ENCODE measurements around the gene MGAT3. TPM values are rescaled to one million over a fixed set of nuclear protein-coding genes. Genes with fewer than 3 reads are reported as not detected.
"Not testable (repeated sequence)": the region's sequence is repeated elsewhere in the genome, so short reads cannot be mapped to it uniquely, and the experiment has no call there.

MGAT3 gene
- total RNA-seq, 1 donor: 1.1 TPM

DNA sequence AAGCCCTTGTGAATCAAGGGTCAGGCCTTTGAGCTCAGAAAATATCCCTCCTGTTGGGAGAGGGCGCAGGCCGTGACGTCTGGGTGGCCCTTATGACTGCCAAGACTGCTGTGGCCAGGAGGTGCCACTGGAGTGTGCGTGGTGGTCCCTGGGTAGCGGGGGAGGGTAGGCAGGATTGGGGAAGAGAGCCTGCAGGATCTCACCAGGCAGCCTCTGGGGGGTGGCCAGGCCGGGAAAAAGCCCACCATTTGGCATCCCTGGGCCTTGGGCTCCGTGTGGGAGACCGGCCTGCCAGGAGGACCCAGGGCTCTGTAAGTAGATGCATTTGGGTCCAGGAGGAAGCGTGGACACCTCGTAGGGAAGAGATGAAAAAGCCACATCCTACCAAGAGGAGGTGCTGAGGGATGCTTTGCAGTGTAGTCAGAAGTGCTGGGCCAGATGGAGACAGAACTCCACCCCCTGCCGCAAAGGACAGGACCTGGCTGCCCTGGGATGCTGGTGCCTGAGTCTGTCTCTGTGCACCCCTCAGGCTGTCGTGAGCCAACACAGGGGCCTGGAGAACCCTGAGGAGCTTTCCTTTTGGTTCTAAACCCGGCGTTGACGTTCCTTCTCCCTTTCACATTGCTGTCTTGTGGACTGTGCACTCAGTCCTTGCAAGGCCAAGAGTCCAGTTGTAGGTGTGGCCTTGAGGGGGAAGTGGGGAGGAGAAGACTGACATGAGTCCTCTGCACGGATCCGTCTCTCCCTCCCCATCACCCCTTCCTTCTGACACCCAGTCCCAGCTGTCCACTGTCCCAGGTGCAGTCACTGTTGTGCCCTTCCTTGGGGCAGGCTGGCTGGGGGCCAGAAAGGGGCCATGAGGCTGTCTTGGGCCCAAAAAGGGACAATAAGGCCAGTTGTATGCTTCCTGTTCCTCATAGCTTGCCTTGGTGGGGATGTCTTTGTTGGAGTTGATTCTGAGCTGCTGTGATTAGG lies 32.6 kb downstream of the MGAT3 start:
- DNase-seq (ENCODE audit: low read depth in 2 of 3, low spot score in 2 of 3): no peak

GRCh38 chr22:39490135-39490798 lies 33.5 kb downstream of the MGAT3 start:
- DNase-seq (ENCODE audit: low read depth in 2 of 3, low spot score in 2 of 3): peak; percentile 32 to 90 (median 70)

GRCh38 chr22:39490966-39491680 lies 34.3 kb downstream of the MGAT3 start:
- no peak for DNase-seq (ENCODE audit: low read depth in 2 of 3, low spot score in 2 of 3)

- DNase-seq (ENCODE audit: low read depth in 2 of 3, low spot score in 2 of 3): no peak
Measured at GRCh38 chr22:39491696-39492095, 34.9 kb downstream of the MGAT3 start.

GRCh38 chr22:39492186-39492585 lies 35.4 kb downstream of the MGAT3 start:
- no peak for DNase-seq (ENCODE audit: low read depth in 2 of 3, low spot score in 2 of 3)

DNA sequence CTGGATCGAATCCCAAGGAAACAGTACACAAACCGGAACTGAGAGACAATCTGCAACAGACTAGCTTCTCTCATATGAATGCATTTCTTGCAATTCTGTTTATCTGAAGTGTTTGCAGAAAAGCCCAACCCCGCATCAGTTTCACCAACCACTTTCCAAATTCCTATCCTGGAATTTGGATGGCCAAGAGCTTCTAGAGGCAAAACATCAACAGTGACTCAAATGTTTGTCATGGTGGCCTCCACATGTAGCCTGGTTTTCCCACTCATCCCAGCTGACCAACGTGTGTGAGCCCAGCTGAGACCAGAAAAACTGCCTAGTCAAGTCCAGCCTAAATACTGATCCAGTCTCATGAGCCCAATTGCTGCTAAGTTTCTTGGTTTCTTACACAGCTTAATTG lies 36.9 kb downstream of the MGAT3 start:
- DNase-seq (ENCODE audit: low read depth in 2 of 3, low spot score in 2 of 3): no peak

DNA sequence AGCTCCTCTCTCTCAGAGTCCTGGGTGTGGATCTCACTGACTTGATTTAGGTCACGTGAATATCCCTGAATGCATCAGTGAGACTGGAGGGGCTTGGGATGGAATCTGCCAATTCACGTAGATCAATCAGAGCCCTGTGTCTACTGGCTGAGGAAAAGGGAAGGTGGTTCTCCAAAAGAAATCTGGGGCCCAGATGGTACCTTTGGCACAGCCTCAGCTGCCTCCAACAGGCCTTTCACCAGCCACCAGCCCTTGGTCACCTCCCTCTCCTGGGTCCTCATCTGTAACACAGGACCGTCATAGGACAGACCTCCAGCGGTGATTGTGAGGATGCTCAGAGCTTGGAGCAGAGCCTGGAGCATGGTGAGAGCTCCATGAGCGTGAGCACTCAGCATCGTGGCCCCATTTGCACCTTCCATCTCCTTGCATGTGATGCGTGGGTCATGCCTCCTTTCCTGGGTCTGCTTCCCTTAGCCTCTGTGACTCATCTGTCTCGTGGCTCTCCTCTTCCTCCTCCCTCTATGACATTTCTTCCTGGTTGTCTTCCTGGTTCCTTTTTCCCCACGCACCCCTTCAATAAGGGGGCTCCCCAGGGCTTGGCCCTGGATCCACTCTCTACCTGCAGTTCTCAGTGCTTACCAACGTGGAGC lies 37.8 kb downstream of the MGAT3 start:
- no peak for DNase-seq (ENCODE audit: low read depth in 2 of 3, low spot score in 2 of 3)

DNA sequence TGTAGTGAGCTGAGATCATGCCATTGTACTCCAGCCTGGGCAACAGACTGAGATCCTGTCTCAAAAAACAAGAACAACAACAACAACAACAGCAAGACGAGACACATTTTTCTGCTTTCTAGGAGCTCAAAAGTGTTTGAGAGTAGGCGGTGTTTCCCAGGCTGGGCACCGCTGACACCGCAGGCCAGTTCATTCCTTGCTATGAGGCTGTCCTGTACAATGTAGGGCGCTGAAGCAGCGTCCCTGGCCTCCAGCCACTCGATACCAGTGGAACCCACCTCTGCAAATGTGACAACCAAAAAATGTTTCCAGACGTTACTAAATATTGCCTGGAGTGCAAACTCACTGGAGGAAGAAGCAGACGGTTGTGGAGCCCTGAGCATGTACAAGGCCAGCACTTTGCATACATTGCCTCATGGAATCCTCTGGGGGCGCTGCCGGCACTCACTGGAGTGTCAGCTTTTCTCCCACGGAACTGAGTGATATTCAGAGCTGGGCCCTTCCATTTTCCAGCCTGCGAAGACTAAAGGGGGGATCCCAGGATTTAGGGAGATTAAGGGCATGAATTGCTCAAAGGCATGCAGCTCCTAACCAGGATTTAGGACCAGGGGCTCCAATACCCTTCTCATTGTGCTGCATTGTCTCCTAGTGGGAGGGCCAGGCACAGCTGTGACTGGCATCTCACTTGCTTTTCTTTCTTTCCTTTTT lies 39.5 kb downstream of the MGAT3 start:
- peak in 2 of 3 donors; percentile 73 to 82 for DNase-seq (ENCODE audit: low read depth in 2 of 3, low spot score in 2 of 3)

- no peak for DNase-seq (ENCODE audit: low read depth in 2 of 3, low spot score in 2 of 3)
Measured at GRCh38 chr22:39497429-39497828, 40.6 kb downstream of the MGAT3 start.

GRCh38 chr22:39498368-39498767 lies 41.6 kb downstream of the MGAT3 start:
- DNase-seq (ENCODE audit: low read depth in 2 of 3, low spot score in 2 of 3): no peak

- no peak for DNase-seq (ENCODE audit: low read depth in 2 of 3, low spot score in 2 of 3)
Measured at GRCh38 chr22:39498802-39499201, 42.0 kb downstream of the MGAT3 start.

DNA sequence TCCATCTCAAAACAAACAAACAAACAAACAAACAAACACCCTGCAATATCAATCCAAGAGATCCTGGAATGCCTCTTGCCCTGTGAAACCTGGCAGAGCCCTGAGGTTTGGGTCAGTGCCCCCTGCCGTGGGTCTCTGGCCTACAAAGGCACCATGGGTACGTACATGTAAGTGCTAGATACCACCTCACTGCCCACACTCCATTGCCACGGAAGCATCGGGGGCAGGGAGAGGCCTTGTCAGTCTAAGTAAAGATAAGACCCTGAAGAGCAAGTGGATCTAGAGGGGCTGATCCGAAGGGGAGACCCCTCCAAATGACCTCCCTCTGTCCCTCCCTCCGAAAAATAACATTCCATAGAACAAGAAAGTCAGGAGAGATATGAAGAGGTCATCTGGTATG lies 43.3 kb downstream of the MGAT3 start:
- DNase-seq (ENCODE audit: low read depth in 2 of 3, low spot score in 2 of 3): no peak

GRCh38 chr22:39501644-39502108 lies 44.9 kb downstream of the MGAT3 start:
- no peak for DNase-seq (ENCODE audit: low read depth in 2 of 3, low spot score in 2 of 3)

DNA sequence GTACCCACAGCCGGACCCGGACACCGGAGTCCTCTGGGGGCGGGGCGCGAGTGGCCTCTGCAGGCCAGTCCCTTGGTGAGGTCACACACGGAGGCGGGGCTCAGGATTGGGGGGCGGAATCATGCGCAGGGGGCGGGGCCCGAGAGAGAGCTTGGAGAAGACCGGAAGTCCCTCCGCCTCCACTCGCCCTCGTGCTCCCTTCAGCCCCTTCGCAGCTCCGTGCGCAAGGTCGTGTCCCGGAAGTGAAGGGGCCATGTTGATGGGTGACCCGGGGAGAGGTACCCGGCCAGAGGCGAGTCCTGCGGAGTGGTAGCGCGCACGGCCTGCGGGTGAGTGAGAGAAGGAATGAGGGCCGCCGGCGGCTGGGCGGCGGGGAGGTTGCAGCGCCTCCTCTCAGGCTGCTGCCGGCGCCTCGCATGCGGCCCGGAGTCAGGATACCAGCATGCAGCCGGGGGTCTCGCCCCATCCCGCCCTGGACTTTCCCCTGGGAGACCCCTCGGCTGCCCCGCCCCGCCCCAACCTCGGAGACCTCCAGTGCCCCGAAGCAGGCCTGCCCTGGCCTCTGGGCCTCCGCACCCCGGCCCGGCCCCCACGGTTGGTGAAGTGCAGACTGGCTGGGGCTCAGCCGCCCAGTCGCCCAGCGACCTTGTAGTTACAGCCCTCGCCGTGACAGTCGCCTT lies 45.4 kb downstream of the MGAT3 start, which contains the start of gene MIEF1:
MIEF1 (plus strand) TSS at position 182 of the 680 bp plus-strand sequence. CDS start 9,005 bp downstream, outside the sequence.
- peak; percentile 73 to 95 (median 95) for DNase-seq (ENCODE audit: low read depth in 2 of 3, low spot score in 2 of 3)

DNA sequence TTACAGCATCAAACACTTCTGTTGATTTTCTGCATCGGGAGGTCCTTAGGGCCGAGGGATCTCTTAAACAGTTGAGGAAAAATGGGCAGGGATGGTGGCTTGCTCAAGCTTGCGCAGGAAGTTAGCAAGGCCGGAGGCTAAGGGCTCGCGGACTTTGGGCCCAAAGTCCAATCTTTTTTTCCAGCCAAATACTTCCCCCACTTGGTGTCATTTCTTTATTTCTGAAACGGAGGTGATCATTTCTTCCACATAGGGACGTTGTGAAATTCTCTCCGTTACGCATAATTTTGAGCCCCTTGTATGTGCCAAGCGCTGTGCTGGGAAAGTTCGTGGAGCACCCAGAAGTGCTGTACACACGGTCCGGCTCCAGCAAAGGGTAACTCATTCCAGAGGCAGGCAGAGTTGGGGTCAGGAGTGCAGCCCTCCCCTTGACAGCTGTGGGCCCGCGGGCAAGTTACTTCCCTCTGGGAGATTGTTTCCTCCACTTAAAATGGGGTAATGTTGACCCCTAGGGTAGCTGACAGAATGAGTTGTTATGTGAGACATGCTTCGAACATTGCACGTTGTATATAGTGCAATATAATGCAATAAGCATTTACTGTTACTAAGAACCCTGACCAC lies 46.1 kb downstream of the MGAT3 start:
- DNase-seq (ENCODE audit: low read depth in 2 of 3, low spot score in 2 of 3): no peak

- no peak for DNase-seq (ENCODE audit: low read depth in 2 of 3, low spot score in 2 of 3)
Measured at GRCh38 chr22:39503630-39504029, 46.8 kb downstream of the MGAT3 start.

- DNase-seq (ENCODE audit: low read depth in 2 of 3, low spot score in 2 of 3): no peak
Measured at GRCh38 chr22:39504071-39504470, 47.3 kb downstream of the MGAT3 start.

GRCh38 chr22:39507021-39507420 lies 50.2 kb downstream of the MGAT3 start:
- not testable (repeated sequence) for DNase-seq (ENCODE audit: low read depth in 2 of 3, low spot score in 2 of 3)

GRCh38 chr22:39508393-39508792 lies 51.6 kb downstream of the MGAT3 start:
- no peak for DNase-seq (ENCODE audit: low read depth in 2 of 3, low spot score in 2 of 3)

Data from hematopoietic multipotent progenitor cell (in vitro differentiated cells).